ENCODE results near the gene JAML. TPM values are rescaled to one million over a fixed set of nuclear protein-coding genes. Genes with fewer than 3 reads are reported as not detected.

Gene JAML
- total and polyA plus RNA-seq, 2 of the 8 experiments (the other 6 are each of a cell fraction or from before 2014, with no cell fraction given): 0.12 to 0.58 TPM

GRCh38 chr11:118149493-118149892 lies 75.3 kb downstream of the JAML start:
- no peak overlapping the region for H2BK12ac ChIP-seq (ENCODE audit: low read depth, low read length)
- FAIRE-seq: no peak
- TF ChIP-seq JUND (IDR thresholded peaks at IDR 0.05; ENCODE audit: low read length) (no peak), MAX (IDR thresholded peaks at IDR 0.05) (peak; percentile 16; the same call in 1 of the 2 replicates)
- peaks cover 4 to 42% (median 24%) of the 10 kb centered on the region in 4 experiments for H3K4me1 ChIP-seq (replicated peaks in 1 of 4; ENCODE audit: control insufficient read depth in 3 of 4, insufficient read depth in 4 of 4, low read length in 3 of 4)
- WGBS, 2 experiments (ENCODE audit: extremely low coverage in 1 of 2, insufficient coverage in 1 of 2, insufficient read length in 1 of 2, insufficient replicate concordance in 2 of 2, low coverage in 1 of 2, low lambda C conversion rate in 2 of 2, missing lambda C conversion rate in 1 of 2): 18% methylated on average over 1 of the region's 1 CpG; no CpG with 5 or more reads in 1 of the 2 experiments
- no peak overlapping the region for H4K91ac ChIP-seq (replicated peaks; ENCODE audit: insufficient read length, low read length)
- H2AK5ac ChIP-seq (ENCODE audit: low read depth, low read length): peak overlapping the region; percentile 28; the same call in 1 of the 2 replicates
- H2BK5ac ChIP-seq (ENCODE audit: low read depth, low read length): no peak overlapping the region; the same call in 1 of the 2 replicates
- H4K20me1 ChIP-seq (replicated peaks in 1 of 2; ENCODE audit: control insufficient read depth in 1 of 2, insufficient read depth in 2 of 2, low read length in 2 of 2): peaks cover 0 to 3% of the 10 kb centered on the region in 2 experiments
- H3K79me2 ChIP-seq (ENCODE audit: control insufficient read depth in 1 of 2, insufficient read depth in 2 of 2, low read length in 2 of 2): no peaks in the 10 kb centered on the region
- no peak overlapping the region for H3K27ac ChIP-seq (ENCODE audit: low read depth, low read length)
- H3K4me3 ChIP-seq (ENCODE audit: extremely low read depth in 1 of 4, insufficient read depth in 2 of 4, low read depth in 3 of 4, low read length in 4 of 4): no peak overlapping the region
- H2BK20ac ChIP-seq (ENCODE audit: low read length): no peak overlapping the region
- 0 out of 2 replicates have a peak overlapping the region, but pooled peaks have one; percentile 81 for H2BK15ac ChIP-seq (ENCODE audit: low read length)
- H2AFZ ChIP-seq (ENCODE audit: low read length): no peak overlapping the region
- H3K9me3 ChIP-seq (ENCODE audit: insufficient read depth in 2 of 2, low read depth in 1 of 2, low read length in 1 of 2): no peaks in the 10 kb centered on the region
- H3K56ac ChIP-seq (replicated peaks; ENCODE audit: insufficient read length, low read depth, low read length): no peak overlapping the region
- H3K23me2 ChIP-seq (ENCODE audit: low read depth, low read length): peaks cover 18% of the 10 kb centered on the region
- ChIA-PET POLR2A (ENCODE audit: partially characterized antibody) (interaction anchor here (0.9 to 1.2 kb wide), 3 partner anchors 21 to 27 kb away, joined by 3 to 7 read pairs (median 3); partner anchors contain the start of gene SCN2B), CTCF (ENCODE audit: partially characterized antibody) (interaction anchor here (0.5 to 12.7 kb wide), 7 partner anchors 21 to 146 kb away, joined by 3 to 245 read pairs (median 4); partner anchors contain the start of gene MPZL3)
- no peak overlapping the region for H3K14ac ChIP-seq (ENCODE audit: insufficient read length)
- peaks cover 20 to 59% (median 50%) of the 10 kb centered on the region in 4 experiments for H3K27me3 ChIP-seq (replicated peaks in 1 of 4; ENCODE audit: control insufficient read depth in 3 of 4, extremely low read depth in 1 of 4, insufficient read depth in 3 of 4, low read length in 3 of 4)
- H3K23ac ChIP-seq (ENCODE audit: insufficient read length): no peak overlapping the region
- H4K5ac ChIP-seq (ENCODE audit: insufficient read length, low read depth, low read length): no peak overlapping the region
- no peak overlapping the region for H3K18ac ChIP-seq (ENCODE audit: extremely low read depth, low read length)
- no peak for DNase-seq (ENCODE audit: low read depth in 1 of 2, low spot score in 2 of 2)
- no peak overlapping the region for H3K4ac ChIP-seq (replicated peaks; ENCODE audit: insufficient read length, low read depth, low read length)
- H3K9ac ChIP-seq (replicated peaks in 1 of 4; ENCODE audit: extremely low read depth in 1 of 4, low read depth in 3 of 4, low read length in 3 of 4): no peak overlapping the region
- H3K79me1 ChIP-seq (ENCODE audit: low read depth, low read length): no peaks in the 10 kb centered on the region
- peak overlapping the region in 1 of 2 experiments; percentile 22; a peak in 1 of 4 replicates for H3K4me2 ChIP-seq (ENCODE audit: insufficient read depth in 1 of 2, low read depth in 2 of 2, low read length in 2 of 2)
- H2BK120ac ChIP-seq (replicated peaks; ENCODE audit: low read depth, low read length): no peak overlapping the region
- H4K8ac ChIP-seq (ENCODE audit: extremely low read depth, insufficient read depth, low read length): no peak overlapping the region; the same call in none of the 2 replicates
- H3K36me3 ChIP-seq (ENCODE audit: control insufficient read depth in 2 of 4, insufficient read depth in 4 of 4, low read length in 3 of 4): no peaks in the 10 kb centered on the region

Data from H1 (cell line).